ENCODE results near the gene SRP9.
"Not testable (repeated sequence)": the region's sequence is repeated elsewhere in the genome, so short reads cannot be mapped to it uniquely, and the experiment has no call there.

The SRP9 gene

DNA sequence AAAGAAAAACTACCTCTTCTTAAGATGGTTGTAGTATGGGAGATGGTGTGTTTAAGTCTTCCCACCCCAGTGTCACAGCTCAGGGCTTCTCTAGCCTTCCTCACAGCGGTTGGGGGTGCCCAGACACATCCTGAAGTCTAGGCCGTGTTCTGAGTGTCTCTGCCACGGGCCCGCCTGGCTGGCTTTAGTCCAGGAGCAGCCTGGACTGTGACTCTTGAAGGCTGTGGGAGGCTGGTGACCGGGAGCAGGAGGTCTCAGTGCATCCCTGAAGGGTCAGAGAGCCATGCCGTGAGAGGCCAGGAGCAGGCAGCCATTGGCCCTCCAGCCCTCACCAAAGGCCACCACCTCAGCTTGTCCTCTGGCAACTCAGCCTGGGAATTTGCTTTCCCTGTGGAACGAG is 36.8 kb downstream of the SRP9 start:
- TF ChIP-seq, protein P1, sequence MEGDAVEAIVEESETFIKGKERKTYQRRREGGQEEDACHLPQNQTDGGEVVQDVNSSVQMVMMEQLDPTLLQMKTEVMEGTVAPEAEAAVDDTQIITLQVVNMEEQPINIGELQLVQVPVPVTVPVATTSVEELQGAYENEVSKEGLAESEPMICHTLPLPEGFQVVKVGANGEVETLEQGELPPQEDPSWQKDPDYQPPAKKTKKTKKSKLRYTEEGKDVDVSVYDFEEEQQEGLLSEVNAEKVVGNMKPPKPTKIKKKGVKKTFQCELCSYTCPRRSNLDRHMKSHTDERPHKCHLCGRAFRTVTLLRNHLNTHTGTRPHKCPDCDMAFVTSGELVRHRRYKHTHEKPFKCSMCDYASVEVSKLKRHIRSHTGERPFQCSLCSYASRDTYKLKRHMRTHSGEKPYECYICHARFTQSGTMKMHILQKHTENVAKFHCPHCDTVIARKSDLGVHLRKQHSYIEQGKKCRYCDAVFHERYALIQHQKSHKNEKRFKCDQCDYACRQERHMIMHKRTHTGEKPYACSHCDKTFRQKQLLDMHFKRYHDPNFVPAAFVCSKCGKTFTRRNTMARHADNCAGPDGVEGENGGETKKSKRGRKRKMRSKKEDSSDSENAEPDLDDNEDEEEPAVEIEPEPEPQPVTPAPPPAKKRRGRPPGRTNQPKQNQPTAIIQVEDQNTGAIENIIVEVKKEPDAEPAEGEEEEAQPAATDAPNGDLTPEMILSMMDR (IDR thresholded peaks at IDR 0.05; ENCODE audit: low read depth, low read length, poor library complexity, severe bottlenecking), result no peak
- TF ChIP-seq EZH2phosphoT487 (IDR thresholded peaks at IDR 0.05; ENCODE audit: borderline replicate concordance, low read length), result no peak
- Histone ChIP-seq H3K4me2 (ENCODE audit: low read length) (no peak overlapping the region), H3K4me3 (ENCODE audit: low read length) (no peak overlapping the region), H3K9me2 (replicated peaks; ENCODE audit: control insufficient read depth, low read length) (no peaks in the 10 kb centered on the region), H3F3A (ENCODE audit: control insufficient read depth, insufficient read depth) (no peaks in the 10 kb centered on the region), H3K36me3 (ENCODE audit: control insufficient read depth, low read length) (no peaks in the 10 kb centered on the region), H3K9me3 (ENCODE audit: control insufficient read depth, insufficient read depth, low read length) (no peaks in the 10 kb centered on the region), H4K20me1 (ENCODE audit: control insufficient read depth, insufficient read depth, low read depth, low read length) (peaks cover 2% of the 10 kb centered on the region; the same call in 1 of the 2 replicates), H3K27ac (ENCODE audit: low read depth, low read length) (no peak overlapping the region), H3K27me3 (ENCODE audit: control insufficient read depth, low read length) (peaks cover 17% of the 10 kb centered on the region), H3K4me1 (ENCODE audit: control insufficient read depth, low read length) (no peaks in the 10 kb centered on the region), H3K79me2 (ENCODE audit: control insufficient read depth, low read length) (no peaks in the 10 kb centered on the region)

DNA sequence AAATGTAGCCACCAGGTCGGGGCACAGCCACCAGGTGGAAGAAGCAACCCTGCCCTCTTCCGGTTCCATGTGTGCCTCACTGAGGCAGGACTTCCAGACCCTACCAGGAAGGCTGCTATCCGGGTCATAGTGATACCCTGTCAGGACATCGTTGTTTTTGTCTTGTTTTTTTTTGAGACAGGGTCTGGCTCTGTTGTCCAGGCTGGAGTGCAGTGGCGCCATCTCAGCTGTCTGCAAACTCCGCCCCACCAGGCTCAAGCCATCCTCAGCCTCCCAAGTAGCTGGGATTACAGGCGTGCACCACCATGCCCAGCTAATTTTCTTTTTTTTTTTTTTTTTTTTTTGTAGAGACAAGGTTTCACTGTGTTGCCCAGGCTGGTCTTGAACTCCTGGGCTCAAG is 37.5 kb downstream of the SRP9 start:
- not testable (repeated sequence) for H3K9me2 ChIP-seq (replicated peaks; ENCODE audit: control insufficient read depth, low read length); H3K9me3 ChIP-seq (ENCODE audit: control insufficient read depth, insufficient read depth, low read length); H3K79me2 ChIP-seq (ENCODE audit: control insufficient read depth, low read length); H3K4me1 ChIP-seq (ENCODE audit: control insufficient read depth, low read length); H3K4me3 ChIP-seq (ENCODE audit: low read length); H3F3A ChIP-seq (ENCODE audit: control insufficient read depth, insufficient read depth); H3K27ac ChIP-seq (ENCODE audit: low read depth, low read length); H3K4me2 ChIP-seq (ENCODE audit: low read length); H3K36me3 ChIP-seq (ENCODE audit: control insufficient read depth, low read length); H4K20me1 ChIP-seq (ENCODE audit: control insufficient read depth, insufficient read depth, low read depth, low read length)
- peaks cover 11% of the 10 kb centered on the region for H3K27me3 ChIP-seq (ENCODE audit: control insufficient read depth, low read length)

DNA sequence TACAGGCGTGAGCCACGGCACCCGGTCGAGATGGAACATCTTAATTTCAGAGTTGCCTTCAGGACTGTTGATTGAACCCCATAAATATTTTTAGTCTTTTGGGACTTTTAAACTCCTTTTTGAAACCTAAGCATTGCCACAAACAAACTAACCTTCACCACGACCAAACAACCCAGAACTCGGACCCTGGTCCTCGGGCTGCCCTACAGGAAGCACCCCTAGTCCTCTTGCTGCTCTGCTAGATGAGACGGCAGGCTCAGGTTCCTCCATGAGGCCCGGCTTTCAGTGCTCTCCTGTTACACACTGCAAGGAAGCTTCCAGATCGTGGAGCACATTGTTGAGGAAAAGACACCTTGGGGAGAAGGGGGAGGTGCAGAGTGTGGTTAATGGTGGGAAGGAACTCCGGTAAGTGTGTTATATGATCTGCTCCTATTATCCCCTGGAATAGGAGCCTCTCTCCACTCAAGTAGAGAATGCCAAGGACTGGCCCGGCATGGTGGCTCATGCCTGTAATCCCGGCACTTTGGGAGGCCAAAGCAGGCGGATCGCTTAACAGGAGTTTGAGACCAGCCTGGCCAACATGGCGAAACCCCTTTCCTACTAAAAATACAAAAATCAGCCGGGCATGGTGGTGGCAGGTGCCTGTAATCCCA is 38.0 kb downstream of the SRP9 start:
- Histone ChIP-seq H3K27ac (ENCODE audit: low read depth, low read length) (no peak overlapping the region), H3K27me3 (ENCODE audit: control insufficient read depth, low read length) (peaks cover 8% of the 10 kb centered on the region), H3F3A (ENCODE audit: control insufficient read depth, insufficient read depth) (no peaks in the 10 kb centered on the region), H3K36me3 (ENCODE audit: control insufficient read depth, low read length) (no peaks in the 10 kb centered on the region), H3K4me3 (ENCODE audit: low read length) (no peak overlapping the region), H4K20me1 (ENCODE audit: control insufficient read depth, insufficient read depth, low read depth, low read length) (no peaks in the 10 kb centered on the region), H3K79me2 (ENCODE audit: control insufficient read depth, low read length) (no peaks in the 10 kb centered on the region), H3K4me2 (ENCODE audit: low read length) (no peak overlapping the region), H3K4me1 (ENCODE audit: control insufficient read depth, low read length) (no peaks in the 10 kb centered on the region), H3K9me2 (replicated peaks; ENCODE audit: control insufficient read depth, low read length) (no peaks in the 10 kb centered on the region), H3K9me3 (ENCODE audit: control insufficient read depth, insufficient read depth, low read length) (no peaks in the 10 kb centered on the region)
- no peak for TF ChIP-seq EZH2phosphoT487 (IDR thresholded peaks at IDR 0.05; ENCODE audit: borderline replicate concordance, low read length)
- TF ChIP-seq, protein P1 (IDR thresholded peaks at IDR 0.05; ENCODE audit: low read depth, low read length, poor library complexity, severe bottlenecking), result no peak

DNA sequence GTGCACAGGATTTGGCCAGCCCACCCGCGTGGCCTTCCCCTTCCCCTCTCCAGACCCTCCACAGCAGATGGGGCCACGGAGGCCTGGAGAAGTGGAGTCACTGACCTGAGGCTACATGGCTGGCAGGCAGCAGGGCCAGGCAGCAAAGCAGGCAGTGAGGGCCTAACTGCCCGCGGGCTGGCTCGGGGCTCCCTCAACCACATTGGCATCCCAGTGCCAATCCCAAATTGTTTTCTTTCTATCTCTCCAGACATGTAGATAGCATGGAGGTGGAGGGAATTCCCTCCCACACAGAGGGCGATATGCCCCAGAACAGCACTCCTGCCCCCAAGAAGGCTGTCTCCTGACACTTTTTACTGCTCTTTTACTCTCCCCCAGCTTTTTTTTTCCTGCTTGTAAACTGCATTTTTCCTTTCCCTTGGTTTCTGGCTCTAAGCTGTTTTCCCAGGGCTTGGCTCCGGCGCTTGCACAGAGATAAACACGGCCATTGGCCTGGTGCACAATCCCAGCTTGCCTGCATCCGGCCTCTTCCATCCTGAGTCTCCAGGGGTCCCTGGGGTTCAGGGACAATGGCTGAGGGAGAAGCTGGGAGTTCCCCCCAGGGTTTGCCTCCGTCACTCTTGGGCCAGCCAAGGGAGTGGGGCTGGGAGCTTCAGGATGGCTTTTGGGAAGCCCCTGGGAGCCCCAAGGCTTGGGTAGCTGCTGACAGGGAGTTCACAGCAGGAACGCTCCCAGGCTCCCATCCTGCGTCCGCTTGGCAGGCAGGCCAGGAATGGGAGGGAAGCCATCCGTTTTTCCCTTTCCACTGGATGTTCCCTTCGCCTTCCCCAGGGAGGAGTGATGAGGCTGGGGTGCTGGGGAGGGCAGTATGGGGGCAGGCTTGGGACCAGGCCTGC is 39.3 kb downstream of the SRP9 start:
- Histone ChIP-seq H3K4me1 (ENCODE audit: control insufficient read depth, low read length) (no peaks in the 10 kb centered on the region), H3F3A (ENCODE audit: control insufficient read depth, insufficient read depth) (no peaks in the 10 kb centered on the region), H3K27ac (ENCODE audit: low read depth, low read length) (no peak overlapping the region), H3K4me3 (ENCODE audit: low read length) (no peak overlapping the region), H3K9me2 (replicated peaks; ENCODE audit: control insufficient read depth, low read length) (no peaks in the 10 kb centered on the region), H3K36me3 (ENCODE audit: control insufficient read depth, low read length) (no peaks in the 10 kb centered on the region), H4K20me1 (ENCODE audit: control insufficient read depth, insufficient read depth, low read depth, low read length) (no peaks in the 10 kb centered on the region), H3K27me3 (ENCODE audit: control insufficient read depth, low read length) (no peaks in the 10 kb centered on the region), H3K9me3 (ENCODE audit: control insufficient read depth, insufficient read depth, low read length) (no peaks in the 10 kb centered on the region), H3K4me2 (ENCODE audit: low read length) (no peak overlapping the region), H3K79me2 (ENCODE audit: control insufficient read depth, low read length) (no peaks in the 10 kb centered on the region)
- no peak for TF ChIP-seq EZH2phosphoT487 (IDR thresholded peaks at IDR 0.05; ENCODE audit: borderline replicate concordance, low read length)
- TF ChIP-seq, protein P1 (IDR thresholded peaks at IDR 0.05; ENCODE audit: low read depth, low read length, poor library complexity, severe bottlenecking), result no peak
